Lower leg skin (tissue), 4 donors: ENCODE data around the gene HIRA. TPM values are rescaled to one million over a fixed set of nuclear protein-coding genes. Genes with fewer than 3 reads are reported as not detected.
"Not testable (repeated sequence)": the region's sequence is repeated elsewhere in the genome, so short reads cannot be mapped to it uniquely, and the experiment has no call there.

Experiments used
- DNase-seq, 2 donors: peaks; one replicate each; pipeline ENCODE4 v3.0.0-alpha.2; 2019; ENCODE audit warnings: low spot score in 2 of 2
- H3K4me3 ChIP-seq: fragments of 200-600 bp; sonication (generic); 2 replicates; pipeline ENCODE4 v1.5.1; 2017; ENCODE audit warnings: mild to moderate bottlenecking, low read depth; ENCODE audit not compliant: poor library complexity, severe bottlenecking
- CTCF ChIP-seq, 3 donors: fragments of 450-650 bp; IDR thresholded peaks; one replicate each; pipeline ENCODE4 v1.5.1; 2016; ENCODE audit warnings: antibody characterized with exemption in 3 of 3, mild to moderate bottlenecking in 3 of 3, moderate library complexity in 2 of 3
- POLR2A ChIP-seq, 2 donors: fragments of 450-650 bp; IDR thresholded peaks; one replicate each; pipeline ENCODE4 v1.6.1; 2016 to 2017; ENCODE audit warnings: antibody characterized with exemption in 2 of 2, mild to moderate bottlenecking in 1 of 2, moderate library complexity in 1 of 2
- WGBS, 2 donors: methylation state at CpG; one replicate each; pipeline ENCODE4 v1.1.5; 2018; 5-methylcytosine and 5-hydroxymethylcytosine counted together
- intact Hi-C: fragments of 100-400 bp; cut with DNase I; formaldehyde crosslinking; loops from one replicate; pipeline ENCODE4 v1.15.0; 2023; ENCODE audit warnings: low total_unique reads
- total RNA-seq, 4 donors: library from RNA; depleted of rRNA; stranded (reverse); fragments of >200 nt; gene quantifications; one replicate each; pipeline ENCODE4 v1.1.0, GENCODE V29; 2016

Gene HIRA
- total RNA-seq, 4 donors from 2014 or later, result 11.5 to 21.1 (median 18.2) TPM

- intact Hi-C loops, result no loop called here
- TF ChIP-seq POLR2A (IDR thresholded peaks at IDR 0.05) (no peak), CTCF (IDR thresholded peaks at IDR 0.05) (no peak)
- DNase-seq, result no peak
- no peak overlapping the region for H3K4me3 ChIP-seq
Observed at GRCh38 chr22:19371893-19372292, 59.6 kb downstream of the HIRA start.

- intact Hi-C loops, result no loop called here
- DNase-seq, result peak in 1 of 2 donors; percentile 45
- H3K4me3 ChIP-seq, result no peak overlapping the region
- WGBS, 2 donors, result 92 to 100% methylated on average over 2 of the region's 2 CpGs
- no peak for TF ChIP-seq POLR2A (IDR thresholded peaks at IDR 0.05)
- TF ChIP-seq CTCF (IDR thresholded peaks at IDR 0.05), result no peak
Observed at GRCh38 chr22:19368876-19369275, 62.7 kb downstream of the HIRA start.

- no peak for TF ChIP-seq CTCF (IDR thresholded peaks at IDR 0.05)
- no peak for TF ChIP-seq POLR2A (IDR thresholded peaks at IDR 0.05)
- intact Hi-C loops, result no loop called here
- 94 to 99% methylated on average over 3 of the region's 3 CpGs for WGBS, 2 donors
- H3K4me3 ChIP-seq, result no peak overlapping the region
- peak in 1 of 2 donors; percentile 17 for DNase-seq
Observed at GRCh38 chr22:19367763-19368367, 63.7 kb downstream of the HIRA start.

GRCh38 chr22:19363541-19363940 is 68.0 kb downstream of the HIRA start:
- 96 to 98% methylated on average over 7 of the region's 7 CpGs for WGBS, 2 donors
- intact Hi-C loops, H3K4me3 ChIP-seq, DNase-seq: not testable (repeated sequence)

GRCh38 chr22:19361501-19362103 is 69.9 kb downstream of the HIRA start:
- TF ChIP-seq CTCF (IDR thresholded peaks at IDR 0.05) (no peak), POLR2A (IDR thresholded peaks at IDR 0.05) (no peak)
- DNase-seq, result peak in 1 of 2 donors; percentile 59
- 93 to 97% methylated on average over 6 to 7 of the region's 7 CpGs for WGBS, 2 donors
- H3K4me3 ChIP-seq, result no peak overlapping the region
- intact Hi-C loops, result no loop called here

- no peak overlapping the region for H3K4me3 ChIP-seq
- TF ChIP-seq CTCF (IDR thresholded peaks at IDR 0.05), result no peak
- TF ChIP-seq POLR2A (IDR thresholded peaks at IDR 0.05), result no peak
- DNase-seq, result peak in 1 of 2 donors; percentile 43
- 98 to 100% methylated on average over 2 of the region's 2 CpGs for WGBS, 2 donors
- intact Hi-C loops, result no loop called here
Observed at GRCh38 chr22:19360862-19361261, 70.7 kb downstream of the HIRA start.
